Measurements from ENCODE around the gene SNPH.

DNA sequence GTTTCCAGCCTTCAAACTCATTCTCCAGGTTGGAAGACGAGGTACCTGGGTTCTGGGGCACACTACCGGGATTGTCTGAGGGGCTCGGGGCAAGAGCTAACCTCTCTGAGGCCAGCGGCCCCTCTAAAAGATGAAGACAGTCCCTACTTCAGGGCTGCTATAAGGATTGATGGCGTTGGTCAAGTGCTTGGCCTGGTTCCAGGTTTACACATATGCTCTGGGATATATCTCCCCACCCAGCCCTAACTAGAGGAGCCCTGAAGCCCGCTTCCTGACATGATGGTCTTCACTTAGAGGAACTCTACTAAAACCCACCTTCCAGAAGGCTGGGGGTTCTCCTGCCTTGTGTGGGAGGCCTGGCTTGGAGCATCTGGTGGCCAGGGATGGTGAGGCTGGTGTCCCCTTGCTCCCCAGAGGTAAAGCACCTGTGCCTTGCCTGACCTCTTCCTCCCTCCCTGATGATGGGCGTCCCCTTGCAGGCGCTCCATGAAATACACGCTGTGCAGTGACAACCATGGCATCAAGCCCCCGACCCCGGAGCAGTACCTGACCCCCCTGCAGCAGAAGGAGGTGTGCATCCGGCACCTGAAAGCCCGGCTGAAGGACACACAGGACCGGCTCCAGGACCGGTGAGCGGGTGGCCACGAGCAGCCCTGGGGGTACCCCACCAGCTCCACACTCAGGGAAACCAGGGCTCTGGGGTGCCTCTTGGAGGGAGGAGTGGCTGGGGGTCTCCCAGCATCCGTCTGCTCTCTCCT lies 34.2 kb downstream of the SNPH start:
- TF ChIP-seq, protein P1, sequence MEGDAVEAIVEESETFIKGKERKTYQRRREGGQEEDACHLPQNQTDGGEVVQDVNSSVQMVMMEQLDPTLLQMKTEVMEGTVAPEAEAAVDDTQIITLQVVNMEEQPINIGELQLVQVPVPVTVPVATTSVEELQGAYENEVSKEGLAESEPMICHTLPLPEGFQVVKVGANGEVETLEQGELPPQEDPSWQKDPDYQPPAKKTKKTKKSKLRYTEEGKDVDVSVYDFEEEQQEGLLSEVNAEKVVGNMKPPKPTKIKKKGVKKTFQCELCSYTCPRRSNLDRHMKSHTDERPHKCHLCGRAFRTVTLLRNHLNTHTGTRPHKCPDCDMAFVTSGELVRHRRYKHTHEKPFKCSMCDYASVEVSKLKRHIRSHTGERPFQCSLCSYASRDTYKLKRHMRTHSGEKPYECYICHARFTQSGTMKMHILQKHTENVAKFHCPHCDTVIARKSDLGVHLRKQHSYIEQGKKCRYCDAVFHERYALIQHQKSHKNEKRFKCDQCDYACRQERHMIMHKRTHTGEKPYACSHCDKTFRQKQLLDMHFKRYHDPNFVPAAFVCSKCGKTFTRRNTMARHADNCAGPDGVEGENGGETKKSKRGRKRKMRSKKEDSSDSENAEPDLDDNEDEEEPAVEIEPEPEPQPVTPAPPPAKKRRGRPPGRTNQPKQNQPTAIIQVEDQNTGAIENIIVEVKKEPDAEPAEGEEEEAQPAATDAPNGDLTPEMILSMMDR (IDR thresholded peaks at IDR 0.05; ENCODE audit: low read length), result no peak
- TF ChIP-seq EZH2phosphoT487 (IDR thresholded peaks at IDR 0.05; ENCODE audit: low read length) (no peak), EZH2 (optimal IDR thresholded peaks at IDR 0.05; ENCODE audit: low read depth, low read length) (no peak)
